ENCODE results near the gene OTOS. TPM values are rescaled to one million over a fixed set of nuclear protein-coding genes. Genes with fewer than 3 reads are reported as not detected.

The OTOS gene
- total and polyA plus RNA-seq, 9 of the 15 experiments (the other 6 are each of a cell fraction or from before 2014, with no cell fraction given), result not detected

DNA sequence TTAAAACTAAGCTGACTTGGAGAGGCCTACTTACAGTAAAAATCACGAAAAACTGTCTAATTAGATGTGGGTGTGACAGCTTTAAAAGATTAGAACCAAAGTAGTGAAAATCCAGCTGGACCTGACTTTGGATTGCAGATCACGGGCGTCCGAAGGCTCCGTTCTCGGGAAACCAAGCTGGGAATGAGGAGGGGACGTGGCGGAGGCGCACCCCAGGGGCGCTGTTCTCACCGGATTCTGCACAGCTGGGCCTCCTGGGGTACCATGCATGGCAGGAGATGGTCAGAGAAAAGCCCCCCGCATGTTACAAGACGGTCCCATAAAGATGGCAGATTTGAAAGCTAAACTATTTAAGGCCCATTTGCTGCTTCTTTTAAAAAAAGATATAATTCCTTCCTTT, 5.0 kb upstream of the OTOS start (continued):
- TF ChIP-seq ZNF778 (CRISPR knock-in tag; IDR thresholded peaks at IDR 0.05), result no peak
- no peak for TF ChIP-seq ZBED1 (IDR thresholded peaks at IDR 0.05)
- no peak for TF ChIP-seq PTBP1 (IDR thresholded peaks at IDR 0.05; ENCODE audit: low read depth, low read length)

DNA sequence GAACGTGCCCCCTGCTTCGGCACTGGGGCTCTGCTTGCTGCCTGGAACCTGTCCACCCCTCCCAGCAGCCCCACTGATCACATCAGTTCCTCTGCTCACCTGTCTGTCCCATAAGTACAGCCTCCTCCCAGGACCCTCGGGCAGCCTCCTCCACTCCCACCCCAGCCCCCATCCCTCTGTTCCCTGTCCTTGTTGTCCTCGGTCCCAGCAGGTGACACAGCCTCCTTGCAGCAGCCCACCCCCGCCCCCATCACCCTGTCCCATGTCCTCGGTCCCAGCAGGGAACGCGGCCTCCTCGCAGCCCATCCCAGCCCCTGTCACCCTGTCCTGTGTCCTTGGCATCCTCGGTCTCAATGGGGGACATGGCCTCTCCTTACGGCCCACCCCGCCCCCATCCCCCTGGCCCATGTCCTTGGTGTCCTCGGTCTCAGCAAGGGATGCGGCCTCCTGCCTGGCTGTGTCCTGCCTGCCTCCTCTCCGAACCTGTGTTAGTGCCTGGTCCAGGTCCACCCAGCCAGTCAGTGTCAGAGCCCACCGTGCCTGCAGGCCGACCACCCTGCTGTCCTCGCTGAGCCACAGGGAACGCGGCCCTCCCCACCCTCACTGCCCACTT, 4.3 kb upstream of the OTOS start:
- Histone ChIP-seq H3K4me3 (no peak overlapping the region), H3K27ac (ENCODE audit: extremely low read depth, low read depth, low read length) (no peak overlapping the region), H3K9me1 (ENCODE audit: control insufficient read depth, insufficient read depth, low read length) (no peaks in the 10 kb centered on the region), H4K20me1 (replicated peaks; ENCODE audit: control insufficient read depth, insufficient read depth, low read length) (no peaks in the 10 kb centered on the region), H3K4me1 (replicated peaks in 1 of 2; ENCODE audit: control insufficient read depth in 2 of 2, insufficient read depth in 2 of 2, low read length in 2 of 2) (peaks cover 0 to 12% of the 10 kb centered on the region in 2 experiments; a peak in 2 of 5 replicates), H3K9me3 (replicated peaks; ENCODE audit: control insufficient read depth, insufficient read depth, low read depth, low read length) (no peaks in the 10 kb centered on the region), H2AFZ (ENCODE audit: low read depth, low read length) (no peak overlapping the region), H3K9ac (ENCODE audit: insufficient read depth in 1 of 2, low read depth in 2 of 2, low read length in 2 of 2) (no peak overlapping the region), H3K4me2 (ENCODE audit: insufficient read depth, low read length) (no peak overlapping the region), H3K79me2 (ENCODE audit: control insufficient read depth, insufficient read depth, low read length) (no peaks in the 10 kb centered on the region), H3K27me3 (ENCODE audit: control insufficient read depth in 2 of 2, insufficient read depth in 2 of 2, low read length in 2 of 2) (peaks cover 0 to 42% of the 10 kb centered on the region in 2 experiments; a peak in 3 of 5 replicates), H3K36me3 (ENCODE audit: control insufficient read depth, insufficient read depth, low read length) (no peaks in the 10 kb centered on the region)
- WGBS (ENCODE audit: insufficient coverage, low coverage, missing lambda C conversion rate), result 1% methylated on average over 15 of the region's 20 CpGs
- intact Hi-C loops (cut with micrococcal nuclease), result no loop called here
- in situ Hi-C loops (cut with MboI), result loop anchor here (5.0 kb wide), 1 partner anchor 87 kb away; no protein-coding TSS in a partner anchor
- DNase-seq (ENCODE audit: extremely low read depth in 1 of 4, low spot score in 3 of 4) (no peak), ATAC-seq (no peak), FAIRE-seq (no peak)
- BruUV-seq (replicated peaks), result no TSS peak
- ChIA-PET POLR2A (no interaction called here), CTCF (ENCODE audit: low intra/inter-chr PET ratio) (no interaction called here)
- TF ChIP-seq SMARCC2 (IDR thresholded peaks at IDR 0.05; ENCODE audit: low read depth) (no peak), POLR3A (IDR thresholded peaks at IDR 0.05; ENCODE audit: borderline replicate concordance, extremely low read depth, insufficient read depth, insufficient read length) (no peak)
- TF ChIP-seq, protein P1, sequence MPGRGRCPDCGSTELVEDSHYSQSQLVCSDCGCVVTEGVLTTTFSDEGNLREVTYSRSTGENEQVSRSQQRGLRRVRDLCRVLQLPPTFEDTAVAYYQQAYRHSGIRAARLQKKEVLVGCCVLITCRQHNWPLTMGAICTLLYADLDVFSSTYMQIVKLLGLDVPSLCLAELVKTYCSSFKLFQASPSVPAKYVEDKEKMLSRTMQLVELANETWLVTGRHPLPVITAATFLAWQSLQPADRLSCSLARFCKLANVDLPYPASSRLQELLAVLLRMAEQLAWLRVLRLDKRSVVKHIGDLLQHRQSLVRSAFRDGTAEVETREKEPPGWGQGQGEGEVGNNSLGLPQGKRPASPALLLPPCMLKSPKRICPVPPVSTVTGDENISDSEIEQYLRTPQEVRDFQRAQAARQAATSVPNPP (IDR thresholded peaks at IDR 0.05; ENCODE audit: borderline replicate concordance, insufficient read depth, insufficient read length), result no peak
